Parathyroid adenoma (tissue), 2 donors: Measurements from ENCODE around the gene HOXC11.

Source experiments
- H2AFZ ChIP-seq: fragments of 300-600 bp; sonication (generic); one replicate; pipeline ENCODE4 v1.7.0; 2017; ENCODE audit warnings: antibody characterized with exemption, mild to moderate bottlenecking
- H3K27ac ChIP-seq: fragments of 300-600 bp; sonication (generic); one replicate; pipeline ENCODE4 v1.7.0; 2017
- H3K27me3 ChIP-seq: fragments of 300-600 bp; sonication (generic); one replicate; pipeline ENCODE4 v1.7.0; 2017; ENCODE audit warnings: low read length; ENCODE audit not compliant: control insufficient read depth, insufficient read depth
- H3K36me3 ChIP-seq: fragments of 300-600 bp; sonication (generic); one replicate; pipeline ENCODE4 v1.7.0; 2017; ENCODE audit warnings: low read length; ENCODE audit not compliant: control insufficient read depth, insufficient read depth
- H3K4me1 ChIP-seq: fragments of 300-600 bp; sonication (generic); one replicate; pipeline ENCODE4 v1.7.0; 2017; ENCODE audit warnings: control low read depth
- H3K4me2 ChIP-seq: fragments of 300-600 bp; sonication (generic); one replicate; pipeline ENCODE4 v1.7.0; 2017; ENCODE audit warnings: low read length
- H3K4me3 ChIP-seq: fragments of 300-600 bp; sonication (generic); one replicate; pipeline ENCODE4 v1.7.0; 2017; ENCODE audit warnings: low read depth, low read length
- H3K79me2 ChIP-seq: fragments of 300-600 bp; sonication (generic); one replicate; pipeline ENCODE4 v1.7.0; 2017; ENCODE audit warnings: control low read depth
- H3K9ac ChIP-seq: fragments of 300-600 bp; sonication (generic); one replicate; pipeline ENCODE4 v1.7.0; 2017; ENCODE audit warnings: mild to moderate bottlenecking
- H3K9me3 ChIP-seq: fragments of 300-600 bp; sonication (generic); one replicate; pipeline ENCODE4 v1.7.0; 2017; ENCODE audit warnings: low read length; ENCODE audit not compliant: control insufficient read depth
- CTCF ChIP-seq: fragments of 300-600 bp; sonication (generic); IDR thresholded peaks from one replicate; pipeline ENCODE4 v1.7.0; 2017; ENCODE audit warnings: antibody characterized with exemption, mild to moderate bottlenecking
- donor health status: primary hyperparathyroidism.

Gene HOXC11

GRCh38 chr12:54003625-54004024, 30.7 kb downstream of the HOXC11 start:
- peaks cover 24% of the 10 kb centered on the region for H3K27me3 ChIP-seq
- no peaks in the 10 kb centered on the region for H3K79me2 ChIP-seq
- no peak overlapping the region for H2AFZ ChIP-seq
- H3K4me3 ChIP-seq: no peak overlapping the region
- H3K9me3 ChIP-seq: no peaks in the 10 kb centered on the region
- H3K4me1 ChIP-seq: peaks cover 3% of the 10 kb centered on the region
- H3K27ac ChIP-seq: no peak overlapping the region
- H3K36me3 ChIP-seq: no peaks in the 10 kb centered on the region
- no peak overlapping the region for H3K9ac ChIP-seq
- H3K4me2 ChIP-seq: no peak overlapping the region
- no peak for TF ChIP-seq CTCF

- Histone ChIP-seq H3K4me2 (no peak overlapping the region), H3K27ac (no peak overlapping the region), H3K36me3 (no peaks in the 10 kb centered on the region), H3K79me2 (no peaks in the 10 kb centered on the region), H3K27me3 (peaks cover 24% of the 10 kb centered on the region), H3K4me3 (no peak overlapping the region), H3K9ac (no peak overlapping the region), H2AFZ (no peak overlapping the region), H3K4me1 (peaks cover 3% of the 10 kb centered on the region), H3K9me3 (no peaks in the 10 kb centered on the region)
- TF ChIP-seq CTCF: no peak
Measured at GRCh38 chr12:54004063-54004840, 31.3 kb downstream of the HOXC11 start.

- Histone ChIP-seq H3K27ac (no peak overlapping the region), H3K79me2 (no peaks in the 10 kb centered on the region)
- no peak for TF ChIP-seq CTCF
Measured at GRCh38 chr12:54004841-54005530, 32.1 kb downstream of the HOXC11 start.

GRCh38 chr12:54005531-54005852, 32.6 kb downstream of the HOXC11 start:
- H3K27ac ChIP-seq: no peak overlapping the region
- H3K4me3 ChIP-seq: no peak overlapping the region
- H3K4me2 ChIP-seq: no peak overlapping the region
- H3K9me3 ChIP-seq: no peaks in the 10 kb centered on the region
- peaks cover 3% of the 10 kb centered on the region for H3K4me1 ChIP-seq
- no peaks in the 10 kb centered on the region for H3K36me3 ChIP-seq
- peaks cover 22% of the 10 kb centered on the region for H3K27me3 ChIP-seq
- H3K79me2 ChIP-seq: no peaks in the 10 kb centered on the region
- no peak for TF ChIP-seq CTCF
- no peak overlapping the region for H2AFZ ChIP-seq
- no peak overlapping the region for H3K9ac ChIP-seq

More at GRCh38 chr12:54004841-54005530, 32.1 kb downstream of the HOXC11 start:
- Histone ChIP-seq H3K4me3 (no peak overlapping the region), H3K9me3 (no peaks in the 10 kb centered on the region), H3K4me2 (no peak overlapping the region), H3K9ac (no peak overlapping the region), H3K4me1 (peaks cover 3% of the 10 kb centered on the region), H2AFZ (no peak overlapping the region), H3K36me3 (no peaks in the 10 kb centered on the region), H3K27me3 (peaks cover 24% of the 10 kb centered on the region)
